Glomerular visceral epithelial cell (primary cell): ENCODE results near the gene NDN.
"Not testable (repeated sequence)": the region's sequence is repeated elsewhere in the genome, so short reads cannot be mapped to it uniquely, and the experiment has no call there.

Experiments used
- DNase-seq: peaks from one replicate; pipeline ENCODE4 v3.0.0-alpha.2; 2016; ENCODE audit errors: extremely low spot score

Gene NDN, protein sequence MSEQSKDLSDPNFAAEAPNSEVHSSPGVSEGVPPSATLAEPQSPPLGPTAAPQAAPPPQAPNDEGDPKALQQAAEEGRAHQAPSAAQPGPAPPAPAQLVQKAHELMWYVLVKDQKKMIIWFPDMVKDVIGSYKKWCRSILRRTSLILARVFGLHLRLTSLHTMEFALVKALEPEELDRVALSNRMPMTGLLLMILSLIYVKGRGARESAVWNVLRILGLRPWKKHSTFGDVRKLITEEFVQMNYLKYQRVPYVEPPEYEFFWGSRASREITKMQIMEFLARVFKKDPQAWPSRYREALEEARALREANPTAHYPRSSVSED

GRCh38 chr15:23687143-23687470, at the start of gene NDN:
Gene NDN, minus strand, starts transcription at chr15:23687305. Its CDS starts 88 bp downstream, at chr15:23687217.
- DNase-seq: no peak

GRCh38 chr15:23736033-23736673, 49.0 kb upstream of the NDN start:
- no peak for DNase-seq

DNA sequence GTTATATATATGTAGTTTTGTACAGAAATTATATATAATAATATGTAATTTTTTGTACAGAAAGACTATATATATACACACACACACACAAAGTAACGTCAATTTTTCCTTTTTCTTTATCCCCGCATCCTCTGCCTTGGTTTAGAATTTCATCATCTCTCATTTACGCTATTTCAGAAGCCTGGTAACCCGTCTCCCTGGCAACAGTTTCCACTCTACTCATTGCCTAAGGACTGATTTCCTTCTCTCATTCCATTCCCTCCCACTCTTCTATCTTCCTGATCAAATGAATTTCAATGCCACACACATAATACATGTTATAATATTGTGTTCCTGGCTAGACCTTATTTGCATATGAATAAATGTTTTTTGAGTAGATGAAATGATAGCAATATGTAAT, 47.8 kb upstream of the NDN start:
- no peak for DNase-seq

- not testable (repeated sequence) for DNase-seq
Observed at GRCh38 chr15:23713874-23714656, 27.0 kb upstream of the NDN start.

GRCh38 chr15:23708332-23708731, 21.2 kb upstream of the NDN start:
- no peak for DNase-seq

DNA sequence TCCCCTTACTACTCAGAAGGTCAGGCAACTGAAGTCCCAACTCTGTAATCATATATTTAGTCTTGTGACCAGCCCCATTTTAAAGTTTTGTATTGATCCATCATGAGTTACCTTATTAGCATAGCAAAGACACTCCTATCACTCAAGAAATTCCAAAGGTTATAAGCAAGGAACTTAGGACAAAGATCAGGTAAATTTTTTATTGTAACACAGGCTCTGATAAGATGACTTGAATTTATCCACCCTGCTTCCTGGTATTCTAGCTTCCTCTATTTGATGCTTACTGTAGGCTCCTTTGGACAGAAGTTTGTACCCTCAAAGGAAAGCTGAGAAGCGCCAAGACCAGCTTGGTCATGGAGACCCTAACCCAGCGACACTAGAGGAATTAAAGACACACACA, 8.2 kb upstream of the NDN start:
- DNase-seq: no peak

DNA sequence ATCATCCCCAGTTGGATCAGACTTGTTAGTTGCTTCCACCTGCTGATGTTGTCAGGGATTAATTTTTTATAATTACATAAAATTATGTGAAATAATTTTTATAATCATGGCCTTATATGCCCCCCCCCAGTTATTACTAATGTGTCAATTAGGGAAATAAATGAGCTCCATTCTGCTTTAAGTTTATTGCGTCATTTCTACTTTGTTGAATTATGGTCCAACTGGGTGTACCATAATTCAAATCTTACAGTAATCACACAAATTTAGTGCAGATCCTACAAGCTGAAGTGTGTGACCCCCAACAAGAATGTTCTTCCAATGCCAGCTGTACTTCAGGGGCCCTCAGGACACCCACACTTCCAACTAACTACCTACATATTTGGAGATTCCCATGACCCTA, 7.5 kb upstream of the NDN start:
- DNase-seq: no peak

DNA sequence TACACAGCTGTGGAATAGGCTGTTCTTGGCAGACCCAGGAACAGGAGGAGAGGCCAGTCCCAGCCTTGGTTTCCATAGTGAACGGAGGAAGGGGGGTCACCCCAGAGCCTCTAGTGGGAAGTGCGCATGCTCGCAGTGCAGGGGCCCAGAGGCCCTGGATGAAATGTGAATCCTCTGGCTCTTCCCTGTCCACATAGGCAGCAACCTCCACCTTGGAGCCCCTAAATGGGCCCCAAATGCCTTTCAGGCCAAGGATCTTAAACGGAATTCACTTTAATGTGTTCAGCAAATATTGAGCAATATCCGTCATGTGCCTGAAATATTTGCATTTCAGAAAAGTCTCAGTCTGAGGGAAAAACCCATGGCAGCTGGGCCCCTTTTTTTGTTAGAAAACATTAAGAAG, 3.3 kb upstream of the NDN start:
- no peak for DNase-seq

- no peak for DNase-seq
Observed at GRCh38 chr15:23690015-23690414, 2.9 kb upstream of the NDN start.

GRCh38 chr15:23686466-23687142, 501 bp downstream of the NDN start:
- DNase-seq: no peak

- DNase-seq: no peak
Observed at GRCh38 chr15:23671481-23671880, 15.6 kb downstream of the NDN start.

DNA sequence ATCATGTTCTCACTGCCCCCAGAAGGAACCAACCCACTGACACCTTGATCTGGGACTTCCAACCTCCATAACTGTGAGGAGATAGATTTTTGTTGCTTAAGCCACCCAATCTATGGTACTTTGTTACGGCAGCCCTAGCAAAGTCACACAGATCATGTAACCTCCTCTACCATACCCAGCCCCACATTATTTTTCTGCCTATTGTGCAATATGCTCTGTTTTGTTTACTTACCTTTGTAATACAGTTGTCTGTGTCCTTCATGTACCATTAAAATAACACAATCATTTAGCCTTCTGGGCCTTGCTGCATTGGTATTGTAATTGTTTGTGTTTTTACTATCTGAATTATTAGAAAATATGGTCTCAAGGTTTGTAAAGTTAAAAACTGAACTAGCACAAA, 16.1 kb downstream of the NDN start:
- DNase-seq: no peak

- no peak for DNase-seq
Observed at GRCh38 chr15:23663232-23663631, 23.9 kb downstream of the NDN start.

GRCh38 chr15:23648920-23649515, 38.1 kb downstream of the NDN start:
- no peak for DNase-seq

GRCh38 chr15:23647421-23648370, 39.4 kb downstream of the NDN start, which contains the start of gene MAGEL2:
Gene MAGEL2, minus strand, starts transcription at chr15:23647867. Its CDS starts 125 bp downstream, at chr15:23647742.
- no peak for DNase-seq

DNA sequence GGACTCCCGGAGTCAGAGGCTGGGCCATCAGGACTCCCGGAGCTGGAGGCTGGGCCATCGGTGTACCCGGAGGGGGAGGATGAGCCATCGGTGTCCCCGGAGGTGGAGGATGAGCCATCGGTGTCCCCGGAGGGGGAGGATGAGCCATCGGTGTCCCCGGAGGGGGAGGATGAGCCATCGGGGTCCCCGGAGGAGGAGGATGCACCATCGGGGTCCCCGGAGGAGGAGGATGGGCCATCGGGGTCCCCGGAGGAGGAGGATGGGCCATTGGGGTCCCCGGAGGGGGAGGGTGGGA, 40.2 kb downstream of the NDN start:
- DNase-seq: no peak

DNA sequence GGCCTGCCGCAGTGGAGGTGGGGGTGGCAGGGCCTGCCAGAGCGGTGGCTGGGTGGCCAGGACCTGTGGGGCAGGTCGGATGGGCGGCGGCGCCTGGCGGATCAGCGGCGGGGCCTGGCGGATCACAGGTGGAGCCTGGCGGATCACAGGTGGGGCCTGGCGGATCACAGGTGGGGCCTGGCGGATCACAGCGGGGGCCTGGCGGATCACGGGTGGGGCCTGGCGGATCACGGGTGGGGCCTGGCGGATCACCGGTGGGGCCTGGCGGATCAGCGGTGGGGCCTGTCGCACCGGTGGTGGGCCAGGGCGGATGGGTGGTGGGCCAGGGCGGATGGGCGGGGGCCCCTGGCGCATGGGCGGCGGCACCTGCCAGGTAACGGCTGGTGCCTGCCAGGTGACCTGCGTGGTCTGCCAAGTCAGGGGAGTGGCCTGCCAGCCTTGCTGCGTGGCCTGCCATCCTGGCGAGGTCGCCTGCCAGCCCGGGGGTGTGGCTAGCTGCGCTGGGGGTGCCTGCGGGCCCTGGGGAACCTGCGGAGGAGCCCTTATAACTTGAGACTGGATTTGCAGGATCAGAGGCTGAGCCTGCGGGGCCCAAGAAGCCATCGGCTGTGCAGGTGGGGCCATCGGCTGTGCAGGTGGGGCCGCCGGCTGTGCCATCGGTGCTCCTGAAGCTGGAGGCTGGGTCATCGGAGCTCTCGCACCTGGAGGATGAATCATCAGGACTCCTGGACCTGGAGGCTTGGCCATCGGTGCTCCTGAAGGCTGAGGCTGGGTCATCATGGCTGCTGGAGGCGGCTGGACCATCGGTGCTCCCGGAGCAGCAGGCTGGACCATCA, 40.7 kb downstream of the NDN start:
- no peak for DNase-seq

DNA sequence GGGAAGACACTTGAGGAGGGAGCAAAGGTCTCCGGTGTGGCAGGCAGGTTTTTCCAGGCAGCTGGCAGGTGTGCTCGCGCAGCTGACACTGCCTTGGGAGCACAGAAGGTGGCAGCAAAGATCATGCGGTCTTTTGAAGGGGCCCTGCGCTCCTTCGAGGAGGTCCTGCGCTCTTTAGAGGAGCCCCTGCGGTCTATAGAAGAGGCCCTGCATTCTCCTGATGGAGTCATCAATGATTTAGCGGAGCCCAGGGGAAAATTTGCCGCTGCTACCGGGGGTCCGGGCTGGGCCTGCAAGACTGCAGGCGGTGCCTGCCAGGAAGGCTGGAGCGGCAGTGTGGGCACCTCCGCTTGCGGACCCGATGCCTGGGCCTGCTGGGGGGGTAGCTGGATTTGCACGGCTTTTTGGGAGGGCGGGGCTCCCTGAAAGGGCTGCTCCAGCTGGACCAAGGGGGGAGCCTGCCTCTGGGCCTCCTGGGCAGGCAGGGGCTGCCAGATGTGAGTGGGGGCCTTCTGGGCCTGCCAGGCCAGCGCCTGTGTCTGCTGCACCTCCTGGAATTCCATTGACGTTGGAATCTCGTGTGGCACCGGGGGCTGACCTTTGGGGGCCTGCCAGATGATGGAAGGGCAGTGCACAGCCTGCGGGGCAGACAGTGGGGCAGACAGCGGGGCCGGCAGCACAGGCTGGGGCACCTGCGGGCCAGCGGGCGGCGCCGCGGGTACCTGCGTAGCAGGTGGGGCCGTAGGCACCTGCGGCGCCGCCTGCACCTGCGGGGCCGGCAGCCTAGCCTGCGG, 41.5 kb downstream of the NDN start:
- no peak for DNase-seq

GRCh38 chr15:23644829-23645228, 42.3 kb downstream of the NDN start:
- no peak for DNase-seq
